Esophagus squamous epithelium (tissue), 5 donors: Measurements from ENCODE around the gene C1orf174. TPM values are rescaled to one million over a fixed set of nuclear protein-coding genes. Genes with fewer than 3 reads are reported as not detected.

Experiments used
- DNase-seq: peaks from one replicate; lab custom pipeline; 2025; lab: John Stamatoyannopoulos, UW
- H3K27ac ChIP-seq, 4 donors: fragments of 200-600 bp; sonication (generic); one replicate each; pipeline ENCODE4 v1.5.1; 2016 to 2019; ENCODE audit warnings: mild to moderate bottlenecking in 1 of 4
- H3K27me3 ChIP-seq, 4 donors: fragments of 200-600 bp; sonication (generic); 1 replicate in 3 of 4; 2 replicates in 1 of 4; pipeline versions ENCODE4 v1.5.1 to v1.6.0; 2017 to 2021; ENCODE audit warnings: antibody characterized with exemption in 1 of 4
- H3K36me3 ChIP-seq, 3 donors: fragments of 200-600 bp; sonication (generic); one replicate each; pipeline ENCODE4 v1.5.1; 2016 to 2019
- H3K4me1 ChIP-seq, 3 donors: fragments of 200-600 bp; sonication (generic); one replicate each; pipeline ENCODE4 v1.5.1; 2017 to 2019
- H3K4me3 ChIP-seq, 4 donors: fragments of 200-600 bp; sonication (generic); 1 replicate in 3 of 4; 2 replicates in 1 of 4; pipeline ENCODE4 v1.5.1; 2016 to 2019; ENCODE audit warnings: mild to moderate bottlenecking in 2 of 4, moderate library complexity in 1 of 4
- H3K9me3 ChIP-seq, 3 donors: fragments of 200-600 bp; sonication (generic); one replicate each; pipeline ENCODE4 v1.5.1; 2016 to 2019
- POLR2A ChIP-seq, 4 donors: fragments of 450-650 bp; IDR thresholded peaks; one replicate each; pipeline ENCODE4 v1.6.1; 2017; ENCODE audit warnings: antibody characterized with exemption in 4 of 4, mild to moderate bottlenecking in 4 of 4, moderate library complexity in 3 of 4
- WGBS, 2 donors: methylation state at CpG; one replicate each; pipeline ENCODE4 v1.1.5; 2018; 5-methylcytosine and 5-hydroxymethylcytosine counted together
- intact Hi-C: fragments of 100-400 bp; cut with DNase I; formaldehyde crosslinking; loops from one replicate; pipeline ENCODE4 v1.15.0; 2022
- total RNA-seq, 4 donors: library from RNA; depleted of rRNA; stranded (reverse); fragments of >200 nt; gene quantifications; one replicate each; pipeline ENCODE4 v1.1.0, GENCODE V29; 2016
- TF ChIP-seq, protein P1 (sequence below), 6 experiments: fragments of 450-650 bp in 4 of 6; fragments of 200-600 bp in 2 of 6; sonication (generic) in 2 of 6; IDR thresholded peaks; one replicate each; pipeline ENCODE4 v1.5.1; 2016 to 2019; ENCODE audit warnings: antibody characterized with exemption in 6 of 6, mild to moderate bottlenecking in 4 of 6, moderate library complexity in 4 of 6
- donor health status: DM: yes; HTN: yes; CAD: no.

Gene C1orf174
- total RNA-seq, 4 donors from 2014 or later, result 14.1 to 25.4 (median 23.9) TPM

GRCh38 chr1:3914331-3914851 is 14.3 kb upstream of the C1orf174 start:
- Histone ChIP-seq H3K4me1 (peaks cover 4 to 8% (median 4%) of the 10 kb centered on the region in 3 donors), H3K27me3 (peaks cover 0 to 50% (median 0%) of the 10 kb centered on the region in 4 donors), H3K27ac (no peak overlapping the region), H3K36me3 (no peaks in the 10 kb centered on the region), H3K4me3 (no peak overlapping the region), H3K9me3 (no peaks in the 10 kb centered on the region)
- intact Hi-C loops, result loop anchor here (10.0 kb wide), 1 partner anchor 740 kb away; the partner anchor contains the start of gene AJAP1
- 95 to 98% methylated on average over 8 to 11 of the region's 21 CpGs for WGBS, 2 donors
- TF ChIP-seq POLR2A (IDR thresholded peaks at IDR 0.05), result no peak
- TF ChIP-seq, protein P1, sequence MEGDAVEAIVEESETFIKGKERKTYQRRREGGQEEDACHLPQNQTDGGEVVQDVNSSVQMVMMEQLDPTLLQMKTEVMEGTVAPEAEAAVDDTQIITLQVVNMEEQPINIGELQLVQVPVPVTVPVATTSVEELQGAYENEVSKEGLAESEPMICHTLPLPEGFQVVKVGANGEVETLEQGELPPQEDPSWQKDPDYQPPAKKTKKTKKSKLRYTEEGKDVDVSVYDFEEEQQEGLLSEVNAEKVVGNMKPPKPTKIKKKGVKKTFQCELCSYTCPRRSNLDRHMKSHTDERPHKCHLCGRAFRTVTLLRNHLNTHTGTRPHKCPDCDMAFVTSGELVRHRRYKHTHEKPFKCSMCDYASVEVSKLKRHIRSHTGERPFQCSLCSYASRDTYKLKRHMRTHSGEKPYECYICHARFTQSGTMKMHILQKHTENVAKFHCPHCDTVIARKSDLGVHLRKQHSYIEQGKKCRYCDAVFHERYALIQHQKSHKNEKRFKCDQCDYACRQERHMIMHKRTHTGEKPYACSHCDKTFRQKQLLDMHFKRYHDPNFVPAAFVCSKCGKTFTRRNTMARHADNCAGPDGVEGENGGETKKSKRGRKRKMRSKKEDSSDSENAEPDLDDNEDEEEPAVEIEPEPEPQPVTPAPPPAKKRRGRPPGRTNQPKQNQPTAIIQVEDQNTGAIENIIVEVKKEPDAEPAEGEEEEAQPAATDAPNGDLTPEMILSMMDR (IDR thresholded peaks at IDR 0.05), result no peak
- DNase-seq, result no peak

DNA sequence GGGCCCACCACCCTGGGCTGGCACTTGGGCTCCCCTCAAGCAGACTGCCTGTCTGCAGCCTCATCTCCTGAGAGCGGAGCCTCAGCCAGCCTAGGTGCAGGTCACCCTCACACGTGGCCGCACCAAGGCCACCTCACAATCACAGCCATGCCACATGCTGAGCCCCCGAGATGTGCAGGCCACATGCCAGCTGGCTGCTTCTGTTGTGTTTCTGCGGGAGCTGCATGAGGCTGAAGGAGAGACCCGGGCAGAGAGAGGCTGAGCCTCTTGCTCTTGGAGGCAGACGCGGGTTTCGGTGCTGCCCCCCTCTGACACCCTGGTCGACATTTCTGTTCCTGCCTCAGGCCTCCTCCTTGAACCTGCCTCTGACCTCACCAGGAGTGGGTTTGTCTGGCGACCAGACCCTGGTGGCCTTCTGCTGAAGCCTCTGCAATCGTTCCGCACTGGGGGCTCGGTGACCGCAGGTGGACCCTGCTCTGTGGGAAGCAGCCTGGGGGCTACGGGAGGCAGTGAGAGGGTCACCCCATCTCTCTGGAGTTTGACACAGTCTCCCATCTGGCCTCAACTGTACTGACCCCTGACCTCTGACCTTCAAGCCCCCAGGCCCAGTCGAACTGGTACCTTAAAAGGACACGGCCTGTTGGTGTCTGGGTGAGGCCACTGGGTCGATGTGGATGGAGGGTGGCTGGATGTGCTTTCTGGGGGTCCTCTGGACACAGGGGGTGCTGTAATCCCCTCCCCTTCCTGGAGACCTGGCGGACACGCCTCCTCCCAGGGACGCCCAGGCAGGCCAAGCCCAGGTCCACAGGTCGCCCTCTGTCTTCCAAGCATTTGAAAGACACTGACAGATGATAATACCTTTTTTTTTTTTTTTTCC is 13.0 kb upstream of the C1orf174 start:
- no peaks in the 10 kb centered on the region for H3K36me3 ChIP-seq
- H3K27ac ChIP-seq, result no peak overlapping the region
- 77 to 89% methylated on average over 5 to 11 of the region's 23 CpGs for WGBS, 2 donors
- peaks cover 4 to 8% (median 4%) of the 10 kb centered on the region in 3 donors for H3K4me1 ChIP-seq
- peaks cover 0 to 41% (median 0%) of the 10 kb centered on the region in 4 donors for H3K27me3 ChIP-seq
- no peaks in the 10 kb centered on the region for H3K9me3 ChIP-seq
- TF ChIP-seq, protein P1 (IDR thresholded peaks at IDR 0.05), result no peak
- TF ChIP-seq POLR2A (IDR thresholded peaks at IDR 0.05), result no peak
- H3K4me3 ChIP-seq, result no peak overlapping the region
- intact Hi-C loops, result loop anchor here (10.0 kb wide), 1 partner anchor 742 kb away; the partner anchor contains the start of gene AJAP1
- no peak for DNase-seq

GRCh38 chr1:3911981-3912808 is 12.1 kb upstream of the C1orf174 start:
- H3K27me3 ChIP-seq, result peaks cover 0 to 41% (median 0%) of the 10 kb centered on the region in 4 donors
- peaks cover 4 to 12% (median 4%) of the 10 kb centered on the region in 3 donors for H3K4me1 ChIP-seq
- no peak for TF ChIP-seq POLR2A (IDR thresholded peaks at IDR 0.05)
- TF ChIP-seq, protein P1 (IDR thresholded peaks at IDR 0.05), result no peak
- H3K4me3 ChIP-seq, result no peak overlapping the region
- no peaks in the 10 kb centered on the region for H3K9me3 ChIP-seq
- H3K27ac ChIP-seq, result no peak overlapping the region
- intact Hi-C loops, result loop anchor here (10.0 kb wide), 1 partner anchor 743 kb away; the partner anchor contains the start of gene AJAP1
- DNase-seq, result no peak
- 80% methylated on average over 5 of the region's 38 CpGs; no CpG with 5 or more reads in 1 of the 2 donors for WGBS, 2 donors
- no peaks in the 10 kb centered on the region for H3K36me3 ChIP-seq

- intact Hi-C loops, result loop anchor here (10.0 kb wide), 1 partner anchor 744 kb away; the partner anchor contains the start of gene AJAP1
- peaks cover 4 to 13% (median 4%) of the 10 kb centered on the region in 3 donors for H3K4me1 ChIP-seq
- H3K9me3 ChIP-seq, result no peaks in the 10 kb centered on the region
- no peak overlapping the region for H3K27ac ChIP-seq
- TF ChIP-seq POLR2A (IDR thresholded peaks at IDR 0.05), result no peak
- TF ChIP-seq, protein P1 (IDR thresholded peaks at IDR 0.05), result peak; percentile 71 to 88 (median 80)
- H3K27me3 ChIP-seq, result peaks cover 0 to 41% (median 0%) of the 10 kb centered on the region in 4 donors
- DNase-seq, result no peak
- peak overlapping the region in 1 of 4 donors; percentile 38 for H3K4me3 ChIP-seq
- no peaks in the 10 kb centered on the region for H3K36me3 ChIP-seq
- WGBS, 2 donors, result 3 to 13% methylated on average over 6 to 11 of the region's 35 CpGs
Observed at GRCh38 chr1:3910857-3911845, 11.1 kb upstream of the C1orf174 start.
